HepG2 (cell line): ENCODE data around the gene HDAC5. TPM values are rescaled to one million over a fixed set of nuclear protein-coding genes. Genes with fewer than 3 reads are reported as not detected.

Experiments
- BRD4 ChIP-seq: sonication (generic); formaldehyde crosslinking; IDR thresholded peaks from 2 replicates; pipeline ENCODE4 v1.4.0; 2020; ENCODE audit warnings: missing genetic modification reagents
- CREB1 ChIP-seq, 2 experiments: fragments of 450-650 bp in 1 of 2; IDR thresholded peaks; 2 replicates each; pipeline ENCODE4 v1.6.1; 2016 to 2017; ENCODE audit warnings: control low read depth in 1 of 2, mild to moderate bottlenecking in 1 of 2, missing compliant biosample characterization in 1 of 2, missing genetic modification characterization in 1 of 2
- EZH2 ChIP-seq: conservative IDR thresholded peaks from 2 replicates; pipeline ENCODE4 v1.6.1; 2012; ENCODE audit warnings: mild to moderate bottlenecking, low read depth, low read length, moderate library complexity
- FOXA1 ChIP-seq, 2 experiments: fragments of 450-650 bp in 1 of 2; sonication (generic) in 1 of 2; formaldehyde crosslinking in 1 of 2; IDR thresholded peaks; 2 replicates each; pipeline versions ENCODE4 v1.4.0 to v1.6.1; 2016 to 2020; ENCODE audit warnings: missing genetic modification reagents in 1 of 2
- FOXP1 ChIP-seq, 2 experiments: fragments of 450-650 bp in 1 of 2; IDR thresholded peaks; 2 replicates each; pipeline ENCODE4 v1.6.1; 2017 to 2018; ENCODE audit warnings: antibody characterized with exemption in 1 of 2
- MLLT10 ChIP-seq: sonication (generic); formaldehyde crosslinking; IDR thresholded peaks from 2 replicates; pipeline ENCODE4 v1.4.0; 2020; ENCODE audit warnings: missing genetic modification reagents
- MYC ChIP-seq: sonication (generic); formaldehyde crosslinking; IDR thresholded peaks from 2 replicates; pipeline ENCODE4 v1.9.0; 2021; ENCODE audit warnings: missing genetic modification reagents, borderline replicate concordance
- RFX5 ChIP-seq: IDR thresholded peaks from 2 replicates; pipeline ENCODE4 v1.6.1; 2011; ENCODE audit warnings: low read depth, low read length, improper control_type of control experiment
- SALL2 ChIP-seq: sonication (generic); formaldehyde crosslinking; IDR thresholded peaks from 2 replicates; pipeline ENCODE4 v1.8.1; 2023; ENCODE audit warnings: mild to moderate bottlenecking, missing genetic modification reagents, inconsistent platforms
- SMAD9 ChIP-seq: sonication (generic); formaldehyde crosslinking; IDR thresholded peaks from 2 replicates; pipeline ENCODE4 v1.5.1; 2020; ENCODE audit warnings: mild to moderate bottlenecking, missing genetic modification reagents
- ZBTB43 ChIP-seq: sonication (generic); formaldehyde crosslinking; conservative IDR thresholded peaks from 2 replicates; pipeline ENCODE4 v1.4.0; 2020; ENCODE audit warnings: missing genetic modification reagents
- ZFP41 ChIP-seq: sonication (generic); formaldehyde crosslinking; IDR thresholded peaks from 2 replicates; pipeline ENCODE4 v1.4.0; 2020; ENCODE audit warnings: mild to moderate bottlenecking, missing genetic modification reagents, borderline replicate concordance
- ZFP91 ChIP-seq: sonication (generic); formaldehyde crosslinking; IDR thresholded peaks from 2 replicates; pipeline ENCODE4 v1.9.0; 2022; ENCODE audit warnings: missing genetic modification reagents, mild to moderate bottlenecking, borderline replicate concordance
- ZNF709 ChIP-seq: sonication (generic); formaldehyde crosslinking; IDR thresholded peaks from 2 replicates; pipeline ENCODE4 v1.5.0; 2020; ENCODE audit warnings: mild to moderate bottlenecking, missing genetic modification reagents
- polyA plus RNA-seq, 8 experiments: library from polyadenylated mRNA; depleted of rRNA in 3 of 8; stranded (reverse) in 7 of 8; unstranded in 1 of 8; fragments of >200 nt; fragmentation: Illumina TruSeq in 4 of 8; extraction: Trizol in 4 of 8; gene quantifications; 2 replicates each; pipeline versions ENCODE4 v1.2.1 to v1.2.3, GENCODE V29; 2011 to 2016; ENCODE audit warnings: low read depth in 4 of 8, missing spikeins in 1 of 8, mixed read lengths in 1 of 8; ENCODE audit not compliant: insufficient read depth in 1 of 8
- total RNA-seq, 5 experiments: library from RNA; depleted of rRNA; stranded (reverse); fragments of >200 nt; fragmentation: Illumina TruSeq; extraction: Trizol; gene quantifications; 2 replicates each; pipeline ENCODE4 v1.2.3, GENCODE V29; 2016; ENCODE audit warnings: low read depth in 1 of 5
- TF ChIP-seq, protein P1 (sequence below): sonication (generic); formaldehyde crosslinking; IDR thresholded peaks from 2 replicates; pipeline ENCODE4 v1.4.0; 2020; ENCODE audit warnings: mild to moderate bottlenecking, missing genetic modification reagents
- TF ChIP-seq, protein P2 (sequence below): sonication (generic); formaldehyde crosslinking; IDR thresholded peaks from 2 replicates; pipeline ENCODE4 v1.4.0; 2020; ENCODE audit warnings: mild to moderate bottlenecking, missing genetic modification reagents

The HDAC5 gene
- total and polyA plus RNA-seq, 2 of the 13 experiments (the other 11 are each of a cell fraction or from before 2014, with no cell fraction given), result 46.4 to 85.4 TPM

DNA sequence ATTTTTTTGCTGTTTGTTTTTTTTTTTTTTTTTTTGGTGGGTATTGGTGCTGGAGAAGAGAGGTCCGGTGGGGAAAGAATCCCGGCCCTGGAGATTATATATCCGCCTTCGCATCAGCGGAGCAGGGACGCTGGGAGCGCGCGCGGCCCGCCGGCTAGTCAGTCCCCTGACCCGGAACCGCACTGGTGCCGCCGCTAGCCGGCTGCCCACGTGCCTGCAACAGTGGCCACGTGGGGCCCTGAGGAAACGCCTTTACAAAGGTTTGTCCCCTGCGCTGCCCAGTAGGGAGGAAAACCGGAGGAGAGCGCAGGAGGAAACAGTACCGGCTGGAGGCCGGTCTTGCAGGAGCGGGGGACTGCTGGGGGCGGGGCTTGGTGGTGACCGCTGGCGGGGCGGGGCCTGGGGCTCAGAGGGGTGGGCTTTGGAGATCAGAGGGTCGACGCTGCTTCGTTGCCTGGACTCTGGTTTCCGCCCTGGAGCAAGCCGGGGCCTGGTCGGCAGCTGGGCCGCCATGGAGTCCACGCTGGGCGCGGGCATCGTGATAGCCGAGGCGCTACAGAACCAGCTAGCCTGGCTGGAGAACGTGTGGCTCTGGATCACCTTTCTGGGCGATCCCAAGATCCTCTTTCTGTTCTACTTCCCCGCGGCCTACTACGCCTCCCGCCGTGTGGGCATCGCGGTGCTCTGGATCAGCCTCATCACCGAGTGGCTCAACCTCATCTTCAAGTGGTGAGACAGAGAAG lies 52.8 kb downstream of the HDAC5 start, which contains the start of gene G6PC3 (continued):
- TF ChIP-seq, protein P1, sequence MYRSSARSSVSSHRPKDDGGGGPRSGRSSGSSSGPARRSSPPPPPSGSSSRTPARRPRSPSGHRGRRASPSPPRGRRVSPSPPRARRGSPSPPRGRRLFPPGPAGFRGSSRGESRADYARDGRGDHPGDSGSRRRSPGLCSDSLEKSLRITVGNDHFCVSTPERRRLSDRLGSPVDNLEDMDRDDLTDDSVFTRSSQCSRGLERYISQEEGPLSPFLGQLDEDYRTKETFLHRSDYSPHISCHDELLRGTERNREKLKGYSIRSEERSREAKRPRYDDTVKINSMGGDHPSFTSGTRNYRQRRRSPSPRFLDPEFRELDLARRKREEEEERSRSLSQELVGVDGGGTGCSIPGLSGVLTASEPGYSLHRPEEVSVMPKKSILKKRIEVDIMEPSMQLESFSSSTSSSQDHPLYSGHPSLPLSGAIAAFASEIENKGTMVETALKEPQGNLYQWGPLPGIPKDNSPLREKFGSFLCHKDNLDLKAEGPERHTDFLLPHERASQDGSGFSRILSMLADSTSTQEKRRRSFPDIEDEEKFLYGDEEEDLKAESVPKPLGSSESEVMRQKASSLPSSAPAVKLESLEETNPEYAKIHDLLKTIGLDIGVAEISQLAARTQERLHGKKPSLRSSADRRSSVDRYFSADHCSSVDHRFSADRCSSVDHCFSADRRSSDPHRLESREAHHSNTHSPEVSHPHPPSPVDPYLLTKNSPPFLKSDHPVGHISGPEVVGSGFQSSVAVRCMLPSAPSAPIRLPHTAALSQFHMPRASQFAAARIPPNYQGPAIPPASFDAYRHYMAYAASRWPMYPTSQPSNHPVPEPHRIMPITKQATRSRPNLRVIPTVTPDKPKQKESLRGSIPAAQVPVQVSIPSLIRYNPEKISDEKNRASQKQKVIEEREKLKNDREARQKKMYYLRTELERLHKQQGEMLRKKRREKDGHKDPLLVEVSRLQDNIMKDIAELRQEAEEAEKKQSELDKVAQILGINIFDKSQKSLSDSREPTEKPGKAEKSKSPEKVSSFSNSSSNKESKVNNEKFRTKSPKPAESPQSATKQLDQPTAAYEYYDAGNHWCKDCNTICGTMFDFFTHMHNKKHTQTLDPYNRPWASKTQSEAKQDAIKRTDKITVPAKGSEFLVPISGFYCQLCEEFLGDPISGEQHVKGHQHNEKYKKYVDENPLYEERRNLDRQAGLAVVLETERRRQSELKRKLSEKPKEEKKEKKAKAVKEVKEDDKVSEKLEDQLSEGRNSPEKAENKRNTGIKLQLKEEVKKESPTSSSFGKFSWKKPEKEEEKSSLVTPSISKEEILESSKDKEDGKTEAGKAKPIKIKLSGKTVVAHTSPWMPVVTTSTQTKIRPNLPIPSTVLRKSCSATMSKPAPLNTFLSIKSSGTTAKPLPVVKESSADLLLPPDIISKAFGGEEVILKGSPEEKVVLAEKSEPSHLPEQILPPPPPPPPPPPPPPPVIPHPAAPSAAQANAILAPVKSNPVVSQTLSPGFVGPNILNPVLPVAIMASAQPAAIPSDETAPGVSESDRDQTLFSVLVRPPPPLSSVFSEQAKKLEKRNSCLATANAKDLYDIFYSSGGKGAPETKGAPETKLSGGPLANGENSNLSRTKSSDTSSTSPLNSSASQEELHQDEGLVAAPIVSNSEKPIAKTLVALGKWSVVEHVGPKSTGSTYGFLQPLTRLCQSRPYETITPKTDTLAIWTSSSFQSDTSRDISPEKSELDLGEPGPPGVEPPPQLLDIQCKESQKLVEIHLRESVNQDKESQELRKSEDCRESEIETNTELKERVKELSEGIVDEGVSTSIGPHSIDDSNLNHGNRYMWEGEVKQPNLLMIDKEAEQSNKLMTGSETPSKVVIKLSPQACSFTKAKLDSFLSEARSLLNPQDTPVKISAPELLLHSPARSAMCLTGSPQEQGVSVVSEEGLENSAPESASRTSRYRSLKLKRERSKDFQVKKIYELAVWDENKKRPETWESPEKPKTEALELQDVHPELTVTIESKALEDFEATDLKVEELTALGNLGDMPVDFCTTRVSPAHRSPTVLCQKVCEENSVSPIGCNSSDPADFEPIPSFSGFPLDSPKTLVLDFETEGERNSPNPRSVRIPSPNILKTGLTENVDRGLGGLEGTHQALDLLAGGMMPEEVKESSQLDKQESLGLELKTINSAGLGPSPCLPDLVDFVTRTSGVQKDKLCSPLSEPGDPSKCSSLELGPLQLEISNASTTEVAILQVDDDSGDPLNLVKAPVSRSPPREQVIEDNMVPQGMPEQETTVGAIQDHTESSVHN (CRISPR knock-in tag), result peak; percentile 83; the same call in 1 of the 2 replicates
- no peak for TF ChIP-seq FOXP1 (IDR thresholded peaks at IDR 0.05)
- TF ChIP-seq FOXP1 (CRISPR knock-in tag; IDR thresholded peaks at IDR 0.05), result peak; percentile 40; the same call in 1 of the 2 replicates
- TF ChIP-seq, protein P2, sequence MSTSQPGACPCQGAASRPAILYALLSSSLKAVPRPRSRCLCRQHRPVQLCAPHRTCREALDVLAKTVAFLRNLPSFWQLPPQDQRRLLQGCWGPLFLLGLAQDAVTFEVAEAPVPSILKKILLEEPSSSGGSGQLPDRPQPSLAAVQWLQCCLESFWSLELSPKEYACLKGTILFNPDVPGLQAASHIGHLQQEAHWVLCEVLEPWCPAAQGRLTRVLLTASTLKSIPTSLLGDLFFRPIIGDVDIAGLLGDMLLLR (CRISPR knock-in tag), result peak; percentile 100
- peak; percentile 84 for TF ChIP-seq BRD4 (CRISPR knock-in tag)
- TF ChIP-seq EZH2, result no peak
- no peak for TF ChIP-seq MLLT10 (CRISPR knock-in tag)
- TF ChIP-seq SMAD9 (CRISPR knock-in tag), result no peak; the same call in 1 of the 2 replicates
- TF ChIP-seq SALL2 (CRISPR knock-in tag), result peak; percentile 74; the same call in 1 of the 2 replicates
- no peak for TF ChIP-seq FOXA1 (IDR thresholded peaks at IDR 0.05)
- peak; percentile 27; the same call in 1 of the 2 replicates for TF ChIP-seq FOXA1 (CRISPR knock-in tag; IDR thresholded peaks at IDR 0.05)
- TF ChIP-seq ZNF709 (CRISPR knock-in tag), result peak; percentile 68
- peak; percentile 100 for TF ChIP-seq MYC (CRISPR knock-in tag)
- TF ChIP-seq ZFP91, result peak; percentile 96
- peak; percentile 63 for TF ChIP-seq CREB1 (IDR thresholded peaks at IDR 0.05)
- peak; percentile 69 for TF ChIP-seq CREB1 (CRISPR knock-in tag; IDR thresholded peaks at IDR 0.05)
- TF ChIP-seq ZBTB43, result peak; percentile 88
- no peak; the same call in 1 of the 2 replicates for TF ChIP-seq RFX5
- peak; percentile 24; the same call in 1 of the 2 replicates for TF ChIP-seq ZFP41 (CRISPR knock-in tag)
